NCI-H2196 treated with DMSO at 0.1 percent for 48 hours (cell line): Measurements from ENCODE around the gene TMEM132D.

Source experiments
- DNase-seq: peaks from one replicate; lab custom pipeline; 2025; ENCODE audit not compliant: unreplicated experiment; lab: John Stamatoyannopoulos, UW

TMEM132D gene

DNA sequence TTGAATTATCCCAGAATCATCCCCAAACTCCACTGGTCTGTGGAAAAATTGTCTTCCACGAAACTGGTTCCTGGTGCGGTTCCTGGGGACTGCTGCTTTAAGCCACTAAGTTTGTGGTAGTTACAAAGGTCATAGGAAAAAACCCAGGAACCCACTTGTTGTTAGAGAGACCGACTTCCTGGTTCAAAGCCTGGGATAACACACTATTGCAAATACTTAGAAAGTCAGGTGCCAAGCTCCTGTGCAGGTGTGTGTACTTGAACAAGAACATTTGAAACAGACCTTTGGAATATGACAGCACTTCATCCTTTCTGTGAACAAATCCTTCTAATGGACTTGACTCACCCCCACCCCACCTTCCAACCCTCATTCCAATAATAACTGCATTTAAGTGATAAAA lies 530.9 kb downstream of the TMEM132D start:
- DNase-seq = no peak

DNA sequence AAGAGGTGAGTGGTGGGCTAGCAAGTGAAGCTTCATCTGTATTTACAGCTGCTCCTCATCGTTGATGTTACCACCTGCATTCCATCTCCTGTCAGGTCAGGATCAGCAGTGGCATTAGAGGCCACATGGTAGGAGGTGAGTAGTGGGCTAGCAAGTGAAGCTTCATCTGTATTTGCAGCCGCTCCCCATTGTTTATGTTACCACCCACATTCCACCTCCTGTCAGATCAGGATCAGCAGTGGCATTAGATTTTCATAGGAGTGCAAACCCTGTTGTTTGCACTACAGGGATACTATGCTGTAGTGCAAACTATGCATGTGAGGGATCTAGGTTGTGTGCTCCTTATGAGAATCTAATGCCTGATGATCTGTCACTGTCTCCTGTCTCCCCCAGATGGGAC lies 531.5 kb downstream of the TMEM132D start:
- DNase-seq = no peak

DNA sequence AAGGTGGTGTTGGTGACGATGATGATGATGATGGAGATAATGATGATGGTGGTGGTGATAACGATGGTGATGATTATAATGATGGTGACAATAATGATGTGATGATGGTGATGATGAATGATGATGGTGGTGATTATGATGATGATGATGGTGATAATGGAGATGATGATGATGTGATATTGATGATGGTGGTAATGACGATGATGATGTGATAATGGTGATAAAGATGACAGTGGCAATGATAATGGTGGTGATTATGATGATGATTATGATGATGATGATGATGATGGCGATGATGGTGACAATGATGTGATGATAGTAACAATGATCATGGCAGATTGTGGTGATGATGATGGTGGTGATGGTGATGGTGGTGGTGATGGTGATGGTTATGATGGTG lies 532.6 kb downstream of the TMEM132D start:
- no peak for DNase-seq

DNA sequence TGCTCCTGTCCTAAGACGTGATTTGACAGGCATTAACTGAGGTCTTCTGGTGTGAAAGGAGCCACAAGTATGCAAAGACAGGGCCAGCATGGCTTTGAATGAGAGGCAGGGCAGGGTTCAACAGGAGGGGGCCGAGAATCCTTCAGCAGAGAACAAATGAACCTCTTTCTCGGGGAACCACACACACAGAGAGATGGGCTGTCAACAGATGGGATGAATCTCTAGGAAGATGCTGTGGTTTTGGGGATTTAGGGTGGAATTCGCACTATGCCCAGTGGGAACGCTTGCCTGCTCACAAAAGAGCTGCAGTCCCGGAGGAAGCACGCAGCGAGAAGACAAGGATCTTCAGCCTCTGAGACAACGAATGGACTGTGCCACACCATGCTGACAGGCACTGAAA lies 537.2 kb downstream of the TMEM132D start:
- no peak for DNase-seq

DNA sequence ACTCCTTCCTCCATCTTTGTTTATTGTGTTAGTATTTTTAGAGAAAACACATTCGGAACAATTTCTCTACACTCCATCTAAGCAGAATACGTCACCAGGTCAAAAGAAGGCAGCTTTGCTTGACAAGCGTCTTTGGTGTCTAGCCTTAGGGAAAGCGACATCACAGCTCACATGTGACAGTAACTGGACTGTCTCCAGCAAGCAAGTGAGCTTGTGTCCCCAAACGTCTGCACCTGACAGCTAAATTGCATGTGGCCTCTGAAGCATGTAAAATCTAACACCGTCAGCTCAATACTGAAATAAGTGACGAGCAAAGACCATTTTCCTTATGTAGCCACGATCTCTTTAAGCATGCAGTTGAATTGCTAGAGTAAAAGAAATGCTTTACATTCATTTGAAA lies 540.8 kb downstream of the TMEM132D start:
- DNase-seq = no peak

DNA sequence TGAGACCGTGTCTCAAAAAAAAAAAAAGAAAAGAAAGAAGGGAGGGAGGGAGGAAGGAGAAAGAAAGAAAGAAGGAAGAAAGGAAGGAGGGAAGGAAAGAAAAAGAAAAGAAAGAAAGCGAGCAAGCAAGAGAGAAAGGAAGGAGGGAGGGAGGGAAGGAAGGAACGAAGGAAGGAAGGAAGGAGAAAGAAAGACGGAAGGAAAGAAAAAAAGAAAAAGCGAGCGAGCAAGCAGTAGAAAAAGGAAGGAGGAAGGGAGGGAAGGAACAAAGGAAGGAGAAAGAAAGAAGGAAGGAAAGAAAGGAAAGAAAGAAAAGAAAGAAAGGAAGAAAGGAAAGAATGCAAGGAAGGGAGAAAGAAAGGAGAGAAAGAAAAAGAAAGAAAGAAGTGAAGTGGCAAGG lies 546.6 kb downstream of the TMEM132D start:
- DNase-seq = no peak

DNA sequence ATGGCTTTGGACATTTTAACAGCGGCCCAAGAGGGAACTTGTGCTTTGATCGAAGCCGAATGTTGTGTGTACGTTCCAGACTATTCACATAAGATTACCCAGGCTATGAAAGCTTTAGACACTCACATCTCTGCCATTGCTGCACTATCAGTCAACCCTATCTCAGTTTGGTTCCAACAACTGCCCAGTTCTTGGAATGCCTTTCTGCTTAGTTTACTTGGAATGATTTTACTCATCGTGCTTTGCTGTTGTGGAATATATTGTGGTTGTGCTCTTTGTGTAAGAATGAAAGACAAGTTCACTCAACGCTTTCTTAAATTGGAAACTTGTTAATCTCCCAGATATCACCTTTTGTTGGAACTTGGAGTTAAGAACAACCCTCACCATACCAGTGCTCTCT lies 552.3 kb downstream of the TMEM132D start:
- DNase-seq = no peak

DNA sequence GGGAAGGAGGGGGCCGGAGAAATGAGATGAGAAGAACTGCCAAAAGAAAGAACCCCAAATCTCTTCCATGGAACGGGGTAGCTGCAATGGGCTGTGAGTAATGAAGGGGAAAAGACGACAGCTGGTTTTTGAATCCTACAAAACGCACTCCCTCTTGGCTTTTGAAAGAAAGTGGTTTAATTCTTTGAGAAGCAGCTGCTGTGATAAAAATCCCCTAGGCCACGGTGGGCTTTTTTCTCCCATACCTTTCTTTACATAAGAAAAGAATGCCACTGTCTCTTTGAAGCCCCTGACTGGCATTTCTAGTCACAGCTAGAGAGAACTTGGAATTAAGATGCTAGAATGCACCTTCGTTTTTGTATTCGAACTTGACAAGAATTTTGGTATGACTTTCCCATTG lies 564.5 kb downstream of the TMEM132D start:
- DNase-seq = no peak

DNA sequence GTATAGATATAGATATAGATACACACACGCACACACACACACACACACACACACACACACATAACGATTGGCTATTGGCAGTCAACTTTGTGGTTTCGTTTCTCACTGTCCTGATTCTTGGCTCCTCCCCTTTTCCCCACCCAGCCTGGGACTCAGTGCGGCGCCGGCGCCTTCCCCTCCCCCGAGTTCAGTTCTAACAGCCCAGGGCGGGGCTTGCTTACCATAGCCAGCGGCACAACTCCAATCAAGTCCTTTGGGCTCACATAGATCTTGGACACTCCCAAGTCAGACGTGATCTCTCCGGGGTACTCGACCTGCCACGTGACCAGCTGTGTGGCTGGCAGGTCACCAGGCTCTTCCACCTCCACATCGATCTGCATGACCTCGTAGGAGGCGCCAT lies 566.4 kb downstream of the TMEM132D start:
- no peak for DNase-seq

DNA sequence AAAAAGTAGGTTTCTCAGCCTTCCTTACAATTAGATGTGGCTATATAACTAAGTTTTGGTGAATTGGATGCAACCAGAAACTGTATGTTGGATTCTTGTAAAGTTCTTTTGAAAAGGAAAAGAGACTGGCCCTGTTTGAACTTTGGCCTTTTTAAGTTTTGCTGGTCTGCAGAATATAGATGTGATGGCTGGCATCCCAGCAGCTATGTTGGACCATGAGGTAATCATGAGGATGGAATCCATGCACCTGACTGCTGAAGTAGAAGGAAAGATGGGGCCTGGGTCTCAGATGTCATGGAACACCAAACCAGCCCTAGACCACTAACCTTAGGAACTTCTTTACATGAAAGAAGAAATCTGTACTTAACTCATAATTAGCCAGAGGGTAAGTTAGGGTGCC lies 568.1 kb downstream of the TMEM132D start:
- DNase-seq = no peak

DNA sequence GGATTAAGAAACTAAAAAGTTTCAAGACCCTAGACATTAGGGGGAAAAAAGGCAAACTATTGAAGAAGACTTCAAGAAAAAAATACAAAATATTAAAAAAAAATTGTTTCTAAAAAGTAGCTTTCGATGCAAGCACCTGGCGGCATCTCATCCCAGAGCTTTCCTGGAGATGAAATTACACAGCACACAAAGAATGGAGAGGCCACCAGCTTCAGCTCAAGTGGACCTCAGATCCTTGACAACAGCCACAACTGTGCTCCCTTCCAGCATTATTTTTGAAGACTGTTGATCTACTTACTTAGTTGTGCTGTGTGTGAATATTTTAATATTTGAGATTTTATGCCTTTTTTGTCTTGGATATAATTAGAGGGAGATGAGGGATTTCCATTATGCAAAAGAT lies 571.5 kb downstream of the TMEM132D start:
- DNase-seq = no peak

DNA sequence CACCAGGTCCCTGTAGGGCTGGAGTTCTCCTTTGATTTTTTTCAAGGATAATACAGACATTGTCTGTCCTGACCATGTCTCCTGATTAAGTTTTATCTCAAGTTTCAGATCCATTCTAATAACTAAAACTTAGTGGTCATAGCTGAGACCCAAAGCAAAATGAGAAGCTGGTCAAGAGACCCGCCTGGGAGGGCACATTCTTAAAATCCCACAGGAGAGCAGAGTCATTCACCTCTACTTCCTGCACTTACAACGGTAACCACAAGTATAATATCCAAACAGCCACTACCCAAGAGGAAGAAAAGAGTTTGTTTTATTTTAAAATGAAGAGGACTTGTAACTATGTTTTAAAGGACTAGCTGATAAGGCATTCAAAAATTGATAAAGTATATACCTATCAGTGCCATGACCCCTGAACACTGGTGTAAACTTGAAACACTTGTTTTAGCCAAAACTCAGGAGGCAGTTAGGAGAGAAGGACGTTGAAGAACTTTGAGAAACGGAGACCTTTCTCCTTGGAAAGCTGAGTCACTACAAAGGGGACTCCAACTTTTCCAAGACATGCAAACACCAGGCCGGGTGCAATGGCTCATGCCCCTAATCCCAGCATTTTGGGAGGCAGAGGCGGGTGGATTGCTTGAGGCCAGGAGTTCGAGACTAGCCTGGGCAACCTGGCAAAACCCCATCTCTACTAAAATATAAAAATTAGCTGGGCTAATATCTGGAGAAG lies 572.3 kb downstream of the TMEM132D start:
- DNase-seq = no peak

DNA sequence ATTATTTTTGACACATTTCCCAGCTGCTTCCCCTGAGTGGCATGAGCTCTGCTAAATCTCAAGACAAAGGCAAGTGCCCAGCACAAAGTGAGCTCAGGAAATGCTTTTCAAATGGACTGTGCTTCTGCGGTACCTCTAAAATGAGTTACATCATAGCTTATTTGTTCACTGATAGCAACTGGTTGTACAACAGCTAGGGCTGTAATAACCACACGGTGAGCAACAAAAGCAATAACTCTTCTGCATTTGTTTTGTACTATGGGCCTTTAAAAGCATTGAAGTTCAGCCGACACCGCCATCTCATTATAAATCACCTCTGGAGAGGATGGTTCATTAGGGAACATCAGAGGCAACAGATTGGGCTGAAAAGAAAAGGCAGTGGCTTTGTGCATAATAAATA lies 575.6 kb downstream of the TMEM132D start:
- no peak for DNase-seq

DNA sequence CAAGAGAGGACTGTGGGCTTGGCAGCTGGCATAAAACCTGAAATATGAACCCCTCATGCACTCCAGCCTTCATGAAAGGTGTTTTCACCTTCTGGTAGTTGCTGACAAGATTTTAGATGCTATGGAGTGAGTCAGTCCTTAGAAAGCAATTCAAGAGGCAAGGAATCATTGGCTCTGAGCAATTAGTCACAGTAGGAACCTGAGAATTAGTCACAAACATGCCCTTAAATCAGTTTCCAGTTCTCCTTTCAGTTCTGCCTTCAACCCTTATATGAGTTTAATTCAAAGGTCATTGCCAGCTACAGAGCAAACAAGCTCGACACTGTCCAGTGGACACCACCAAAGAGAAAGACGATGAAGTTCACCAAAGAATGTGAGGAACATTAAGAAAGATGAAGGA lies 578.3 kb downstream of the TMEM132D start:
- no peak for DNase-seq

DNA sequence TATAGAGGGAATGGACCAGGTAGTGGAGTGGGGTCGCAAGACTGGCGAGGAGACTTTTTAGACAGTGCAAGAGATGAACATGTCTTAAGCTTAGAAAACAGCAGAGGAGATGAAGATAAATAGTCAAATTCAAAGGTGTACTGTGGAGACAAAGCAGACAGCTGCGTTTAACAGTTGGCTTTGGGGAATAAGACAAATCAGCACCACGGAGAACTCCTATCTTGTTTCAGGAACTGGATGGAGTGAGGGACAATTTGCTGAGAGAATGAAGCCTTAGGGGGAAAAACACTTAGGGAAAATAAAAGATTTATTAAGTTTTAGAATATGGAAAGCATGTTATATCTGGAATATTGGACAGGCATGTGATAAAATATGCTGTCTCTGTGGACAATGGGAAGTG lies 591.8 kb downstream of the TMEM132D start:
- DNase-seq = no peak

DNA sequence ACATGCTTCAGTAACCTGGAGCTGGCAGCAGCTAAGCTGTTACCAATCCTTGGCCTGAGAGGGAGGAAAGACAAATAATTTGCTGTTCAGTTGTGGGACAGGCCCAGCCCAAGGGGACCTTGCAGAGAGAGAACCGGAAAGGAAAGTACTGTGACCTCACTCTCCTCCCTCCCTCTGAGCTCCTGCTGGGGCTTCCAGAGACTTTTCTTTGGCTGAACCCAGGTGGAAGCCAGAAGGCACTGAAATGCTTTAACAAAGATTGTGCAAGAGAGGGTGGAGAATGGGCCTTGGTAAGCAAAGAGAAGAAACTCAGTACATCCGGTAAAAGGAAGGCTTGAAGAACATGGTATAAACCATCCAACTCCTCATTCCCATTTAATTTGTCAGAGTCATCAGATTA lies 593.5 kb downstream of the TMEM132D start:
- DNase-seq = no peak

DNA sequence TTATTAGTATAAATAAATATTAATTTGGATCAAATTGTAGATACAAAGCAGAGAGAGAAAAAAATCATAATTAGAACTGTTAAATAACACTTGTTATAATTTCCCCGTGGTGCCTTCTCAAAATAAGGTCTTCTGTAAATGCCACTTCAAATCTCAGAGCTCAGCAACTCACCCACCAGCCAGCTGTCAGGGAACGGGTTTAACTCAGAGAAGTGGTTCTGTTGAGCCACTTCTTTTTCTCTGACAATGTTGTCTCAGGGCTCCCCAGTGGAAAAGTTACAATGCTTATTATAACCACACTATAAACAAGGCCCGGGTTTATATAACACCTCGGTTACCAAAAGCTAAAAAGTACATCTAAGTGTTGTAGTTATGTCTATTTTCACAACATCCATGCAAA lies 598.0 kb downstream of the TMEM132D start:
- no peak for DNase-seq

DNA sequence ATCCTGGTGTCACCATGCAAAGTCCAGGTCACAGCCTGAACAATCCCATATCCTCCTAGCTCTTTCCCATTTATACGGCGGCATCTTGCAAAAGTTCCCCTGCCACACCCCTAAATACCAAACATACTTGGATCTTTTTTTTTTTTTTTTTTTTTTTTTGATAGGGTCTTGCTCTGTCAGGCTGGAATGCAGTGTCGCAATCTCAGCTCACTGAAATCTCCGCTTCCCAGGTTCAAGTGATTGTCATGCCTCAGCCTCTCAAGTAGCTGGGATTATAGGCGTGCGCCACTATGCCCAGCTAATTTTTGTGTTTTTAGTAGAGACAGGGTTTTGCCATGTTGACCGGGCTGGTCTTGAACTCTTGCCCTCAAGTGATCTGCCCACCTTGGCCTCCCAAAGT lies 599.3 kb downstream of the TMEM132D start:
- no peak for DNase-seq

DNA sequence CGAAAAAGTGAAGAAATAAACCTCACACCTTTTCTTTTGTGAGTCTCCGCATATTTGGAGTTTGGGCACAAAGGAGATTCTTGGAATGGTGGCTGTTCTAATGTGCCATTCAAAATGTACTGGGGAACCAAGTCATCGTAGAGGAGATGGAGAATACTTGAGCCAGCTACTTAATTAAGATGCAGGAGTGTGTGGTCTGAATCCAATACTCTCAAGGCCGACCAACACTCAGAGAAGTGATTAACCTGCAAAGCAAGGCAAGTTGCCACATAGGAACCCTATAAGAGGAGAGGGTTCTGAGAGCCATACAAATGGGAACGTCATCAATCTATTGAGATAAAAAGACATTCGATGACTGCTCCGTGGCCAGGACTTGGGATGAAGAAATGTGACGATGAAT lies 603.8 kb downstream of the TMEM132D start:
- DNase-seq = no peak

DNA sequence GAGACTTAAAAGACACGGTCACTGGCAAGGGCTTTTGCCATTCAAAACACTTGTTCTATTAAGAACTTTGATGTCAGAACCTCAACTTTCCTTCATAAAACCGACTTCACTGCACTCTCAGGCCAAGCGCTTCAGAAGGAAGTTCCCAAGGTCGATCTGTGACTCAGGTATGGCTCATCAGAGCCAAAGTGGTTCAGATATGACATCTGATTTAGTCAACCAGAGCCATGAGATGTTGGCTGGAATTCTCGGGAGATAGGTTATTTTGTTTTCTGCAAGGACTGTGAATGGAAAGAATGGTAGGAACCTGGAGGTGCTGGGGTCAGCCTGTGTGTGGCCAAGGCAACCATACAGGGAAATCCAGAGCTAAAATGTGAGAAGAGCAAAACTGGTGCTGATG lies 604.9 kb downstream of the TMEM132D start:
- DNase-seq = no peak

DNA sequence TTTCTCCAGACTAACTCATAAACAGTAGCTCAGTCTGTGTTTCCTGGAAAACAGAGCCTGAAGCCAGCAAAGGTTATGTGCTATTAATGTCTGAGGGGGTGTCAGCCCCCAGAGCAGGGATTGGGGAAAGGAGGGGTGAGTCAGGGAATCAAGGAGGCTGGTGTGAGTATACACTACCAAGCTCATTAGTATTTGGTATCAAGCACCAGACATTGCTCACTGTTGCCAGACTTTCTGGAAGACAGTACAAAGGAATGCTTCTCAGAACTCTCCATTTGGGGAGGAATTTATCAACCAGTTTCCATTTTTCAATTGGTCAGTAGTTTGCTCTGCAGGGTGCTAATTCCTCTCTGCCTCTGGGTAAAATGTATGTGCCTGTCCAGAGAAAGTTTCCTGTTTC lies 607.2 kb downstream of the TMEM132D start:
- no peak for DNase-seq

DNA sequence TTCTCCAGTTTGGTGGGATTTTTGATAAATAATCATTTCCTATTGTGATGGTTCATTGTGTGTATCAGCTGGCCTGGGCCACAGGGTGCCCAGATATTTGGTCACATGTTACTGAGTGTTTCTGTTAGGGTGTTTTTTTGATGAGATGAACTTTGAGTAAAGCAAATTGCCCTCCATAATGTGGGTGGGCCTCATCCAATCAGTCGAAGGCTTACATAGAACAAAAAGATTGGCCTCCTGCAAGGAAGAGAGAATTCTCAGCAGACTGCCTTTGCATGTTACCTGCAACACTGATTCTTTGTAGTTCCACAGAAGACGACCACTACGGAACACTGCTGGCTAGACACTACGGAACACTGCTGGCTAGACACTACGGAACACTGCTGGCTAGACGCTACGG lies 609.0 kb downstream of the TMEM132D start:
- no peak for DNase-seq

DNA sequence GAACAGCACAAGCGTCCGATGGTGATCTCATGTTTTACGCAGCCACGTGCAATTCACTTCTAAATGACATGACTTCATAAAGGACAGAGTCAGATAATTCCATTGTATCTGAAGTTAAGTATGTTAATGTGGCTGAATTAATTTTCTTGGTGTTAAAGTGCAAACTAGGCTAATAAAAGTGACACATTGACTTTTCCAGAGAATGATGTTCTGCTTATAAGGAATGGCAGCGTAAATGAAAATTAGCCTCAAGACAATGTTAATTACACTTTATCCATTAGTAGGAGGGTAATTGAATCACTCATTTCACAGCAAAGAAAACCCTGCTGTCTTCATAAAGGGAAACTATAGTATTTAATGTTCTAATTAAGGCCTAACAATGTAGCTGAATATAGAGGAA lies 624.1 kb downstream of the TMEM132D start:
- DNase-seq = no peak
